NB4 (cell line): ENCODE results near the gene GRN.
A peak's percentile ranks its signal among the peaks of the same experiment; 100 is the strongest.
"Not testable (repeated sequence)": the region's sequence is repeated elsewhere in the genome, so short reads cannot be mapped to it uniquely, and the experiment has no call there.

Experiments used
- DNase-seq: peaks from one replicate; pipeline ENCODE4 v3.0.0; 2010; ENCODE audit warnings: low read depth
- H3K4me3 ChIP-seq: one replicate; pipeline ENCODE4 v1.5.1; 2011; ENCODE audit warnings: mild to moderate bottlenecking, low read depth, low read length, moderate library complexity
- MYC ChIP-seq: IDR thresholded peaks from 2 replicates; pipeline ENCODE4 v1.6.1; 2011; ENCODE audit warnings: low read depth, low read length
- POLR2A ChIP-seq: IDR thresholded peaks from 2 replicates; pipeline ENCODE4 v1.6.1; 2011; ENCODE audit warnings: mild to moderate bottlenecking; ENCODE audit not compliant: insufficient read length; ENCODE audit errors: extremely low read depth
- TF ChIP-seq, protein P1 (sequence below): IDR thresholded peaks from 2 replicates; pipeline ENCODE4 v1.6.1; 2011; ENCODE audit warnings: low read depth, low read length
- TF ChIP-seq, protein P2 (sequence below): IDR thresholded peaks from one replicate; pipeline ENCODE4 v1.5.1; 2012; ENCODE audit warnings: low read depth, low read length

The GRN gene

DNA sequence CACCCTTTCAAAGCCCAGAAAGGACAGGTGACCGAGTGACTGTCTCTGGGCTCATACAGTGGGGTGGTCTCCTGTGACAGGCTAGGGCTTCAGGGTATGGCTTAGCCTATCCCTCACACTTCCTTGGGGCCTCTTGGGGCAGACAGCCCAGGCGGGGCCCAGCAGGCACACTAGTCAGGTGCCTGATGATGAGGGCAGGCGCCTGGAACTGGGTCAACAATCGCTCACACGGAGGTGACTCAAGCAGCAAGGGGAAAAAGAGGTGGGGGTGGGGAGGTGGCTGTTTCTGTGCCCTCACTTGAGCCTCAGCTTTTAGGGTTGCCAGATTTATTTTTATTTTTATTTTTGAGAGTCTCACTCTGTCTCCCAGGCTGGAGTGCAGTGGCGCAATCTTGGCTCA lies 6.4 kb upstream of the GRN start:
- DNase-seq: no peak
- TF ChIP-seq MYC (no peak), POLR2A (no peak)
- TF ChIP-seq, protein P1, sequence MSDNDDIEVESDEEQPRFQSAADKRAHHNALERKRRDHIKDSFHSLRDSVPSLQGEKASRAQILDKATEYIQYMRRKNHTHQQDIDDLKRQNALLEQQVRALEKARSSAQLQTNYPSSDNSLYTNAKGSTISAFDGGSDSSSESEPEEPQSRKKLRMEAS: no peak
- TF ChIP-seq, protein P2, sequence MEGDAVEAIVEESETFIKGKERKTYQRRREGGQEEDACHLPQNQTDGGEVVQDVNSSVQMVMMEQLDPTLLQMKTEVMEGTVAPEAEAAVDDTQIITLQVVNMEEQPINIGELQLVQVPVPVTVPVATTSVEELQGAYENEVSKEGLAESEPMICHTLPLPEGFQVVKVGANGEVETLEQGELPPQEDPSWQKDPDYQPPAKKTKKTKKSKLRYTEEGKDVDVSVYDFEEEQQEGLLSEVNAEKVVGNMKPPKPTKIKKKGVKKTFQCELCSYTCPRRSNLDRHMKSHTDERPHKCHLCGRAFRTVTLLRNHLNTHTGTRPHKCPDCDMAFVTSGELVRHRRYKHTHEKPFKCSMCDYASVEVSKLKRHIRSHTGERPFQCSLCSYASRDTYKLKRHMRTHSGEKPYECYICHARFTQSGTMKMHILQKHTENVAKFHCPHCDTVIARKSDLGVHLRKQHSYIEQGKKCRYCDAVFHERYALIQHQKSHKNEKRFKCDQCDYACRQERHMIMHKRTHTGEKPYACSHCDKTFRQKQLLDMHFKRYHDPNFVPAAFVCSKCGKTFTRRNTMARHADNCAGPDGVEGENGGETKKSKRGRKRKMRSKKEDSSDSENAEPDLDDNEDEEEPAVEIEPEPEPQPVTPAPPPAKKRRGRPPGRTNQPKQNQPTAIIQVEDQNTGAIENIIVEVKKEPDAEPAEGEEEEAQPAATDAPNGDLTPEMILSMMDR: no peak
- no peak overlapping the region for H3K4me3 ChIP-seq

DNA sequence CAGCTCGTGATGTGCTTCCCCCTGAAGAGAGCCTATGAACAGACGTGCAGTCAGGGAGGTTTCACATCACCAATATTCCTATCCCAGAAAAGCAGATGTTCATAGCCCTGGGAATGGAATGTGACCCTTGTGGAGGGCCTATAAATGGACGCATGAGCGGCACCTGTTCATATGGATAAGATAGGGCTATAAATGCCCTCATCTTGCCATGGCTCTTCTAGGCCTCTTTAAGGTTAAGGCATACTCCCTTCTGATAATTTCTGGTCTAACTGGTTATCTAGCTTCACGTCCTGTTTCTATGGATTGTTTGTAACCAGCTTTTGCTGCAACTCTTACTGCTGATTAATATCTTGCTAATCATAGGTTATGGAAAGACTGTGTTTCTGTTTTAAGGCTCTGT lies 4.5 kb upstream of the GRN start:
- DNase-seq: not testable (repeated sequence)

DNA sequence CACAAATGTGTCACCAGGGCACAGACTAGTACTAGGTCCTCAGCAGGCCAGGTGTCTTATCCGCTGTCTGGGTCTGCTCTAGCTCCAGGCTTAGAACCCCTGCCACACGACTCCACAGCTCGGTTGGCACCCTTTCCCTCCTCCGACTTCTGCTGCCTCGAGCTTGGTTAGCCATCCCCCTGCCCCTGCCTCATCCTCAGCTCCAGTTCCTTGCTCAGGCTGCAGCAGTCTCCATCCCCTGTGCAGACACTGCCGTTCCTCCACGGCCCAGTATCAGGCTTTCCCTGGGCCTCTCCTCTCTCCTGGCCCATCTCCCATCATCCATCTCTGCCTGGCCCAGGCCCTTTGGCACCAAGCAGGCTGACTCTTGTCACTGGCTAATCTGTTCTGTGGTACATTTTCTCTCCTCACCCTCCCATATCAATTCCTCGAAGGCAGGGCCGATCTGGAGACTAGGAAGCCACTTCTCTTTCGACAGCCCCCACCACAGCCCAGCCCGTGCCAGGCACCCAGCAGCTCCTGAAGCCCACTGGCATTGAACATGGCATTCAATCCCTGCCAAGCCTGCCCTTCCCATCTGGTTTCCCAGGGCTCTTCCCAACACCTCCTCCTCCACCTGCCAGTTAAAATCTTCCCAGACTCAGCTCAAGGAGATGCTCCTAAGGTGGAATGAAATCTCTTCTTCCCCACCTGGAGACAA lies 1.4 kb upstream of the GRN start:
- H3K4me3 ChIP-seq: no peak overlapping the region
- DNase-seq: no peak
- TF ChIP-seq, protein P2: no peak
- TF ChIP-seq MYC (no peak), POLR2A (no peak)
- TF ChIP-seq, protein P1: no peak

More for the DNA sequence above, 4.5 kb upstream of the GRN start:
- not testable (repeated sequence) for H3K4me3 ChIP-seq

DNA sequence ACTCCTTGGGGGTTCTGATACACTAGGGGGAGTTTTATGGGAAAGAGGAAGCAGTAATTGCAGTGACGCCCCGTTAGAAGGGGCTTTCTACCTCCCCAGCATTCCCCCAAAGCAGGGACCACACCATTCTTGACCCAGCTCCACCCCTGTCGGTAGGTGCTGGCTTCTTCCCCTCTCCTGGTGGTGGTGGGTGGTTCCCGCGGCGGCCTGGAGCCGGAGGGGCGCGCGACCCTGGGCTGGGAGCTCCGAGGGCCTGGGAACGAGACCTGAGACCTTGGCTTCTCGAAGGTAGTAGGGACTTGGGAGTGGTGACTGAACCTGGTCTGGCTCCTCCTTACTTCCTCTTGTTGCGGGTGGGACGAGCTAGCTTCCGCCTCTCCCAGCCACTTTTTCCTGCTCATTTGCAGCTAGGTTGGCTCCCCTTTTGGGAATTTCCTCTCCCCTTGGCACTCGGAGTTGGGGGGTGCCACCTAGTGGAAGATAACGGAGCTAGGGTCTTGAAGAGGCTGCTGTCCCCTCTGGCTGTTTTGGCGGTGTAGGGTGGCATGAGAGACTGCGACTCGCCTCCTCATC lies 438 bp downstream of the GRN start:
- TF ChIP-seq MYC: no peak
- no peak for TF ChIP-seq POLR2A
- TF ChIP-seq, protein P1: no peak
- TF ChIP-seq, protein P2: peak; percentile 75
- H3K4me3 ChIP-seq: peak overlapping the region; percentile 90
- peak; percentile 78 for DNase-seq

DNA sequence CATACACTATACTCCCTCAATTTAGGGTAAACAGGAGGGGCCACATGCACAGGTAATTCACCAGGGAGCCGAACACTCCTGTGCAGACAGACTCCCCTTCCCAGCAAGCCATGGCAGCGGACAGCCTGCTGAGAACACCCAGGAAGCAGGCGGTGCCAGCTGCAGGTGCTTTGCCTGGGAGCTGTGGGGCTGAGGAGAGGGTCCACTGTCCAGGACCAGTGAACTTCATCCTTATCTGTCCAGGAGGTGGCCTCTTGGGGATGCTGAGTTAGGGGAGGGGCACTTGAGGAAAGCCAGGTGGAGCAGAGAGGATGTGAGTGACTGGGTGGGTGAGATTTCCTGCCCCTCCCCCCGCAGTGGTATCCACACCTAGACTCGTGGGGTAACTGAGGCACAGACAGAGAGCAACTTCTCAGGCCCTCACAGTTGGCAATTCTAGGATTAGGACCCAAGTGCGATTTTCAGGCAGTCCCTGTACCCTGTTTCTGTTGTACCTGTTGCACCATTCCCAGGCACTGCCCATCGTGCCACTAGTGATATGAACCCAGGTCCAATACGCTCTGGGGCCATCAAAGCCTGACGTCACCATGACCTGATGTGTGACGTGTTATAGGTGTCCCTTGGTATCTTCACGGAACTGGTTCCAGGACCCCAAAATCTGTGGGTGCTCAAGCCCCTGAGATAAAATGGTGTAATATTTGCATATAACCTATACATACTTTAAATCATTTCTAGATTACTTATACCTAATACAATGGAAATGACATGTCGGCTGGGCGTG lies 1.2 kb downstream of the GRN start:
- no peak for DNase-seq
- peak overlapping the region; percentile 90 for H3K4me3 ChIP-seq
- TF ChIP-seq, protein P1: no peak
- TF ChIP-seq POLR2A: no peak
- TF ChIP-seq, protein P2: no peak
- no peak for TF ChIP-seq MYC

DNA sequence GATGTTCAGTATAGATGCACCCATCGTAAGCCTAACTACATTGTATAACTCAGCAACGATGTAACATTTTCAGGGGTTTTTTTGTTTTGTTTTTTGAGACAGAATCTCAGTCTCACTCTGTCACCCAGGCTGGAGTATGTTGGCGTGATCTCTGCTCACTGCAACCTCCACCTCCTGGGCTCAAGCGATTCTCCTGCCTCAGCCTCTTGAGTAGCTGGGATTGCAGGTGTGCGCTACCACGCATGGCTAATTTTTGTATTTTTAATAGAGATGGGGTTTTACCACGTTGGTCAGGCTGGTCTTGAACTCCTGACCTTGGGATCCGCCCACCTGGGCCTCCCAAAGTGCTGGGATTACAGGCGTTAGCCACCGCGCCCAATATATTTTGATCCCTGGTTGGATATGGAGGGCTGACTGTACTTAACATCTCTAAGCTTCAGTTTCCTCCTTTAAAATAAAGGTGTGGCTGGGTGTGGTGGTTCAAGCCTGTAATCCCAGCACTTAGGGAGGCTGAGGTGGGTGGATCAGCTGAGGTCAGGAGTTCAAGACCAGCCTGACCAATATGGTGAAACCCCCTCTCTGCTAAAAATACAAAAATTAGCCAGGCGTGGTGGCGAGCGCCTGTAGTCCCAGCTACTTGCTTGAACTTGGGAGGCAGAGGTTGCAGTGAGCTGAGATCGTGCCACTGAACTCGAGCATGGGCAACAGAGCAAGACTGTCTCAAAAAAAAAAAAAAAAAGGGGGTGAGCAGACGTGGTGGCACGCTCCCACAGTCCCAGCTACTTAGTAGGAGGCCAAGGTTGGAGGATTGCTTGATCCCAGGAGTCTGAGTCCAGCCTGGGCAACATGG lies 2.3 kb downstream of the GRN start:
- DNase-seq, H3K4me3 ChIP-seq: not testable (repeated sequence)
